Endothelial cell (in vitro differentiated cells): Measurements from ENCODE around the gene AWAT2. TPM values are rescaled to one million over a fixed set of nuclear protein-coding genes. Genes with fewer than 3 reads are reported as not detected.

Experiments
- DNase-seq: peaks from one replicate; pipeline ENCODE4 v3.0.0; 2021; ENCODE audit warnings: low spot score
- H3K27ac Mint-ChIP-seq: one replicate; pipeline ENCODE4 v1.8.0; 2021; ENCODE audit warnings: mixed read lengths, inconsistent platforms; ENCODE audit not compliant: unreplicated experiment
- H3K27me3 Mint-ChIP-seq: one replicate; pipeline ENCODE4 v1.8.0; 2021; ENCODE audit warnings: mild to moderate bottlenecking, moderate library complexity, mixed read lengths, inconsistent platforms; ENCODE audit not compliant: unreplicated experiment
- H3K36me3 Mint-ChIP-seq: one replicate; pipeline ENCODE4 v1.8.0; 2021; ENCODE audit warnings: mild to moderate bottlenecking, low read depth, mixed read lengths, inconsistent platforms; ENCODE audit not compliant: unreplicated experiment
- H3K4me1 Mint-ChIP-seq: one replicate; pipeline ENCODE4 v1.8.0; 2021; ENCODE audit warnings: mild to moderate bottlenecking, mixed read lengths, inconsistent platforms; ENCODE audit not compliant: unreplicated experiment
- H3K4me3 Mint-ChIP-seq: one replicate; pipeline ENCODE4 v1.8.0; 2021; ENCODE audit warnings: mild to moderate bottlenecking, mixed read lengths, inconsistent platforms; ENCODE audit not compliant: unreplicated experiment
- H3K9me3 Mint-ChIP-seq: one replicate; pipeline ENCODE4 v1.8.0; 2021; ENCODE audit warnings: mixed read lengths, inconsistent platforms; ENCODE audit not compliant: unreplicated experiment
- total RNA-seq: library from RNA; stranded (reverse); fragmentation: NEBNext Ultra II Directional; extraction: Animal tissue kit (Norgen Biotek cat#: 25700); gene quantifications from one replicate; pipeline ENCODE4 v1.2.1, GENCODE V29; 2021; ENCODE audit not compliant: unreplicated experiment
- TF ChIP-seq, protein P1 (sequence below): fragments of 200-600 bp; sonication (generic); IDR thresholded peaks from one replicate; pipeline ENCODE4 v1.5.0; 2021; ENCODE audit warnings: antibody characterized with exemption; ENCODE audit not compliant: unreplicated experiment

The AWAT2 gene
- total RNA-seq, 1 donor from 2014 or later, result not detected

DNA sequence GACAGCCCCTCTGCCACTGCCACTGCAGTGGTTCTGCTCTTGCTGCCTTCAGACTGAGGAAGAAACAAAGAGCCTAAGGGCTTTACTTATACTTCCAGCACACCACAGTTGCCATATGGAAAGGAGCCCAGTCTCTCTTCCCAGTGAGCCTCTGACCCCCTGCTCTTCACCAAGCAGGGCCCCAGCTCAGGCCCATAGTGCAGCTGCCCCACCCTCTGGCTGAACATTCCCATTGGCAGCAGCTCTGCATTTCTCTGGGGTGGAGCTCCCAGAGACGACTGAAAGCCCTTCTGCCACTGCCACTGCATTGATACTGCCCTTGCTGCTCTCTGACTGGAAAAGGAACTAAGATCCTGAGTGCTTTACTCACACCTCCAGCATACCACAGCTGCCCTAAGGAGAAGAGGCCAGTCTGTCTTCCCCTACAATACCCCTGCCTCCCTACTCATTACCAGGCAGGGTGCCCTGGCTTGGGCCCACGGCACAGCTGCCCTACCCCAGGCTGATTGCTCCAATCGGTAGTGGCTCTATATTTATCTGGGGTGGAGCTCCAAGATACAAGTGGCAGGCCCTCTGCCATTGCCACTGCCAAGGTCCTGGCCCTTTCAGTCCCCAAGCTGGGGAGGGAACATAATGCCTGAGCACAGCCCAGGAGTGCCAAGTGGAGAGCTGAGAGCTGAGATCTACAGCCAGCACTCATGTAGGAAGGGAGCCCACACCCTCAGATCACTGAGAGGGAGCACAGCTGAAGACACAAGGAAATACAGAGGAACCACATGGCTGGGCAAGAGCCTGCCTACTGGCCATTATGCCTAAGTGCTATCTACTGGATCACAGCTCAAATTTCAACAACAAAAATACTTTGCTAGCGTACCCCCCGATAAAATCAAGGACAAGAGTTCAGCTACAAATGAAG is 36.0 kb downstream of the AWAT2 start:
- no peak for DNase-seq
- H3K4me3 Mint-ChIP-seq, result no peak overlapping the region
- no peaks in the 10 kb centered on the region for H3K4me1 Mint-ChIP-seq
- no peaks in the 10 kb centered on the region for H3K27me3 Mint-ChIP-seq
- H3K36me3 Mint-ChIP-seq, result no peaks in the 10 kb centered on the region
- no peaks in the 10 kb centered on the region for H3K9me3 Mint-ChIP-seq
- TF ChIP-seq, protein P1, sequence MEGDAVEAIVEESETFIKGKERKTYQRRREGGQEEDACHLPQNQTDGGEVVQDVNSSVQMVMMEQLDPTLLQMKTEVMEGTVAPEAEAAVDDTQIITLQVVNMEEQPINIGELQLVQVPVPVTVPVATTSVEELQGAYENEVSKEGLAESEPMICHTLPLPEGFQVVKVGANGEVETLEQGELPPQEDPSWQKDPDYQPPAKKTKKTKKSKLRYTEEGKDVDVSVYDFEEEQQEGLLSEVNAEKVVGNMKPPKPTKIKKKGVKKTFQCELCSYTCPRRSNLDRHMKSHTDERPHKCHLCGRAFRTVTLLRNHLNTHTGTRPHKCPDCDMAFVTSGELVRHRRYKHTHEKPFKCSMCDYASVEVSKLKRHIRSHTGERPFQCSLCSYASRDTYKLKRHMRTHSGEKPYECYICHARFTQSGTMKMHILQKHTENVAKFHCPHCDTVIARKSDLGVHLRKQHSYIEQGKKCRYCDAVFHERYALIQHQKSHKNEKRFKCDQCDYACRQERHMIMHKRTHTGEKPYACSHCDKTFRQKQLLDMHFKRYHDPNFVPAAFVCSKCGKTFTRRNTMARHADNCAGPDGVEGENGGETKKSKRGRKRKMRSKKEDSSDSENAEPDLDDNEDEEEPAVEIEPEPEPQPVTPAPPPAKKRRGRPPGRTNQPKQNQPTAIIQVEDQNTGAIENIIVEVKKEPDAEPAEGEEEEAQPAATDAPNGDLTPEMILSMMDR, result no peak
- no peak overlapping the region for H3K27ac Mint-ChIP-seq

DNA sequence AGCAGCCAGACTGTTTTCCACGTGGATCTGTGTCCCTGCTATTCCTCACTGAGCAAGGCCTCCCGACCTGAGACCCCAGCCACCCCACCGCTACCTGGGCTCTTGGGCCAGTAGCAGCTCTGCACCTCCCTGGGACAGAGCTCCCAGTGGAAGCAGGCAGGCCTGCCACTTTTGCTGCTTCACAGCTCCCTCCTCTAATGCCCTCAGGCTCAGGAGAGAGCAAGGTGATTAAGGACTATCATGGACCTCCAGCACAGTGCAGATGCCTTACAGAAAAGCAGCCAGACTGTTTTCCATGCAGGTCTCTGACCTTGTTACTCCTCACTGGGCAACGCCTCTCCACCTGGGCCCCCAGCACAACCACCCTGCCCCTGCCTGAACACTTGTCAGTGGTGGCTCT is 37.0 kb downstream of the AWAT2 start:
- no peak overlapping the region for H3K4me3 Mint-ChIP-seq
- H3K9me3 Mint-ChIP-seq, result no peaks in the 10 kb centered on the region
- no peak overlapping the region for H3K27ac Mint-ChIP-seq
- DNase-seq, result no peak
- TF ChIP-seq, protein P1, result no peak
- no peaks in the 10 kb centered on the region for H3K36me3 Mint-ChIP-seq
- no peaks in the 10 kb centered on the region for H3K27me3 Mint-ChIP-seq
- H3K4me1 Mint-ChIP-seq, result no peaks in the 10 kb centered on the region

DNA sequence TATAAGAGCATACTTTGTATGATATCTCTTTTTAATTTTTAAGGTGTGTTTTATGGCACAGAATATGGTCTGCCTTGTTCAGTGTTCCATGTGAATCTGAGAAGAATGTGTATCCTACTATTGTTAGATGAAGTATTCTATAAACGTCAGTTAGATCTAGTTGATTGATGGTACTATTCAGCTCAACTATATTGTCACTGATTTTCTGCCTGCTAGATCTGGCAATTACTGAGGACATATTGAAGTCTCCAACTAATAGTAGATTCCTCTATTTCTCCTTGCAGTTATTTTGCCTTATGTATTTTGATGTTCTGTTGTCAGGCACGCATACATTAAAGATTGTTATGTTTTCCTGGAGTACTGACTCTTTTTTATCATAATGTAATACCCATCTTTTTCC is 39.8 kb downstream of the AWAT2 start:
- H3K9me3 Mint-ChIP-seq, result no peaks in the 10 kb centered on the region
- TF ChIP-seq, protein P1, result no peak
- H3K4me3 Mint-ChIP-seq, result no peak overlapping the region
- H3K27me3 Mint-ChIP-seq, result no peaks in the 10 kb centered on the region
- no peaks in the 10 kb centered on the region for H3K4me1 Mint-ChIP-seq
- no peak for DNase-seq
- H3K36me3 Mint-ChIP-seq, result no peaks in the 10 kb centered on the region
- no peak overlapping the region for H3K27ac Mint-ChIP-seq

DNA sequence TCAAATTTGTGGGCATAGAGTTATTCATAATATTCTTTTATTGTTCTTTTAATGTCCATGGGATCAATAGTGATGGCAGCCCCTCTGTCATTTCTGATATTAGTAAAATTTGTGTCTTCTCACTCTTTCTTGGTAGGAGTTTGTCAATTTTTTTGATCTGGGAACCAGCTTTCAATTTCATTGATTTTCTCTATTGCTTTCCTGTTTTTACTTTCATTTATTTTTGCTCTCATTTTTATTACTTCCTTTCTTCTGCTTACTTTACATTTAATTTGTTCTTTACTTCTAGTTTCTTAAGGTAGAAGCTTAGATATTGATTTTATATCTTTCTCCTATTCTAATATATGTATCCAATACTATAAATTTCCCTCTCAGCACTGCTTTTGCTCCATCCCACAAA is 40.7 kb downstream of the AWAT2 start:
- H3K27ac Mint-ChIP-seq, result no peak overlapping the region
- TF ChIP-seq, protein P1, result no peak
- H3K27me3 Mint-ChIP-seq, result no peaks in the 10 kb centered on the region
- no peaks in the 10 kb centered on the region for H3K36me3 Mint-ChIP-seq
- H3K9me3 Mint-ChIP-seq, result no peaks in the 10 kb centered on the region
- no peak overlapping the region for H3K4me3 Mint-ChIP-seq
- DNase-seq, result no peak
- H3K4me1 Mint-ChIP-seq, result no peaks in the 10 kb centered on the region

DNA sequence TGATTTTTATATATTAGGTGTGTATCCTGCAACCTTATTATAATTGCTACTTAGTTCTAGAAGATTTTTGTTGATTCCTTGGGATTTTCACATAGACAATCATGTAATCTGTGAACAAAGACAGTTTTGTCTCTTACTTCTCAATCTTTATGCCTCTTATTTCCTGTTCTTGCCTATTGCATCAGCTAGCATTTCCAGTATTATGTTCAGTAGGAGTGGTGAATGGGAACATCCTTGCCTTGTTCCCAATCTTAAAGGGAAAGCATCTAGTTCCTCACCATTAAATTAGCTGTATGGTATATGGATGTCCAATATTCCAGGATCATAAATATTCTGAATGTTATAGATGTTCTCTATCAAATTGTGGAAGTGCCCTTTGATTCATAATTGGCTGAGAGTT is 41.8 kb downstream of the AWAT2 start:
- TF ChIP-seq, protein P1, result no peak
- H3K4me3 Mint-ChIP-seq, result no peak overlapping the region
- no peak for DNase-seq
- no peaks in the 10 kb centered on the region for H3K4me1 Mint-ChIP-seq
- H3K36me3 Mint-ChIP-seq, result no peaks in the 10 kb centered on the region
- no peaks in the 10 kb centered on the region for H3K27me3 Mint-ChIP-seq
- no peaks in the 10 kb centered on the region for H3K9me3 Mint-ChIP-seq
- no peak overlapping the region for H3K27ac Mint-ChIP-seq
